Measurements from ENCODE around the gene AKAP6. TPM values are rescaled to one million over a fixed set of nuclear protein-coding genes. Genes with fewer than 3 reads are reported as not detected.

Gene AKAP6
- total and polyA plus RNA-seq, 10 of the 15 experiments (the other 5 are each of a cell fraction or from before 2014, with no cell fraction given) = 0.35 to 5.9 (median 2.2) TPM

DNA sequence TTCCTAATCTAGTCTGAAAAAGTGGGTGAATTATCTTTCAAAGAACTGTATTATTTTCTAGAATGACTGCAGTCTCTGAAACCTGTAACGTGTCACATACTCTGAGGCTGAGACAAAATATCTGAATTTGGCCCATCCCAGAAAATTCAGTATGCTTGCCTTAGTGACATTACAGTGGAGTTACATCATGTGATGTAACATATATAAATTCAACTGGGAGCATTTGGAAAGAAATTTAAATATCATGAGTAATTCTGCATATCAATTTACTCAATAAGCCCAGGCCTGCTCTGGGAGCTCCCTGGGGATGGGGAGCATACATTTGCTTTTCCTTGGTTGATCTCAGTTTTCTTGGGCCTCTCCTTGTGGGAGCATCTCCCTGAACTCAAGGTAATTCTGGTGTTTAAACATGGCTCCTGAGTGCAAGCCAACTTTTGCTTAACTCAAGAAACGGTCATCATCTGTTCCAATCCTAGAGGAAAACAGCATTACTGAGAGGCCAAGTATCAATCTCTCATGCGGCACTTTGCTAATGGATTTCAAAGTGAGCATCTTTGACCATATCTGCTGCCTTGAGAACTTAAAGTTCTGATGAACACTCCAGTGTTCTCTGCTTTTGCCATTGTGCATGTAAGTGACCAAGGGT is 54.4 kb downstream of the AKAP6 start:
- no peak overlapping the region for H3K9ac ChIP-seq (ENCODE audit: control insufficient read depth, insufficient read depth, low read length)
- no peak for DNase-seq (ENCODE audit: low read depth, low spot score)
- H3K9me3 ChIP-seq (replicated peaks; ENCODE audit: control insufficient read depth, insufficient read depth, low read length) = no peaks in the 10 kb centered on the region
- ATAC-seq = no peak
- 48% methylated on average over 3 of the region's 3 CpGs for WGBS (ENCODE audit: insufficient coverage, insufficient replicate concordance, low lambda C conversion rate, missing lambda C conversion rate)
- in situ Hi-C loops (cut with MboI) = no loop called here
- no peak overlapping the region for H3K4me3 ChIP-seq
- intact Hi-C loops (cut with micrococcal nuclease; ENCODE audit: unreplicated experiment) = no loop called here
- no TSS peak for BruUV-seq (replicated peaks)
- H4K20me1 ChIP-seq (ENCODE audit: control insufficient read depth, insufficient read depth) = no peaks in the 10 kb centered on the region
- no peaks in the 10 kb centered on the region for H3K27me3 ChIP-seq (replicated peaks in 1 of 2; ENCODE audit: control insufficient read depth in 2 of 2, insufficient read depth in 2 of 2, low read length in 1 of 2)
- ChIA-PET CTCF (interaction anchor here (0.6 to 3.2 kb wide), 7 partner anchors 12 to 314 kb away, joined by 3 to 18 read pairs (median 3); no protein-coding TSS in a partner anchor), SMC1A (ENCODE audit: uncharacterized antibody, unreplicated experiment) (interaction anchor here (1.1 to 1.7 kb wide), 2 partner anchors 131 to 132 kb away, joined by 4 to 5 read pairs; no protein-coding TSS in a partner anchor), RAD21 (ENCODE audit: unreplicated experiment) (interaction anchor here (1.0 to 1.7 kb wide), 4 partner anchors 23 to 136 kb away, joined by 3 to 6 read pairs (median 4); no protein-coding TSS in a partner anchor), POLR2A (no interaction called here)
- H2AFZ ChIP-seq (ENCODE audit: control insufficient read depth, low read depth, low read length) = no peak overlapping the region
- no peak overlapping the region for H3K27ac ChIP-seq (ENCODE audit: control insufficient read depth, insufficient read depth)
- H3K79me2 ChIP-seq (ENCODE audit: control insufficient read depth, insufficient read depth, low read length) = no peaks in the 10 kb centered on the region
- FAIRE-seq = no peak
- H3K4me2 ChIP-seq (ENCODE audit: control insufficient read depth, insufficient read depth) = no peak overlapping the region
- no peaks in the 10 kb centered on the region for H3K36me3 ChIP-seq (ENCODE audit: control insufficient read depth in 2 of 2, insufficient read depth in 2 of 2, low read length in 1 of 2)
- H3K4me1 ChIP-seq (ENCODE audit: control insufficient read depth, insufficient read depth, low read length) = no peaks in the 10 kb centered on the region
- TF ChIP-seq ZNF274 (IDR thresholded peaks at IDR 0.05; ENCODE audit: insufficient read depth, insufficient read length) = no peak
- no peak for TF ChIP-seq RAD21 (IDR thresholded peaks at IDR 0.05; ENCODE audit: insufficient read depth, low read depth, low read length)
- TF ChIP-seq YBX1 (IDR thresholded peaks at IDR 0.05) = no peak
- TF ChIP-seq, protein P1, sequence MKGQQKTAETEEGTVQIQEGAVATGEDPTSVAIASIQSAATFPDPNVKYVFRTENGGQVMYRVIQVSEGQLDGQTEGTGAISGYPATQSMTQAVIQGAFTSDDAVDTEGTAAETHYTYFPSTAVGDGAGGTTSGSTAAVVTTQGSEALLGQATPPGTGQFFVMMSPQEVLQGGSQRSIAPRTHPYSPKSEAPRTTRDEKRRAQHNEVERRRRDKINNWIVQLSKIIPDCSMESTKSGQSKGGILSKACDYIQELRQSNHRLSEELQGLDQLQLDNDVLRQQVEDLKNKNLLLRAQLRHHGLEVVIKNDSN (IDR thresholded peaks at IDR 0.05; ENCODE audit: borderline replicate concordance, extremely low read length, insufficient read depth, low read depth, low read length) = no peak
- no peak for TF ChIP-seq CHD1 (IDR thresholded peaks at IDR 0.05; ENCODE audit: low read depth, low read length)
- no peak for TF ChIP-seq LARP7 (IDR thresholded peaks at IDR 0.05)
- TF ChIP-seq, protein P2, sequence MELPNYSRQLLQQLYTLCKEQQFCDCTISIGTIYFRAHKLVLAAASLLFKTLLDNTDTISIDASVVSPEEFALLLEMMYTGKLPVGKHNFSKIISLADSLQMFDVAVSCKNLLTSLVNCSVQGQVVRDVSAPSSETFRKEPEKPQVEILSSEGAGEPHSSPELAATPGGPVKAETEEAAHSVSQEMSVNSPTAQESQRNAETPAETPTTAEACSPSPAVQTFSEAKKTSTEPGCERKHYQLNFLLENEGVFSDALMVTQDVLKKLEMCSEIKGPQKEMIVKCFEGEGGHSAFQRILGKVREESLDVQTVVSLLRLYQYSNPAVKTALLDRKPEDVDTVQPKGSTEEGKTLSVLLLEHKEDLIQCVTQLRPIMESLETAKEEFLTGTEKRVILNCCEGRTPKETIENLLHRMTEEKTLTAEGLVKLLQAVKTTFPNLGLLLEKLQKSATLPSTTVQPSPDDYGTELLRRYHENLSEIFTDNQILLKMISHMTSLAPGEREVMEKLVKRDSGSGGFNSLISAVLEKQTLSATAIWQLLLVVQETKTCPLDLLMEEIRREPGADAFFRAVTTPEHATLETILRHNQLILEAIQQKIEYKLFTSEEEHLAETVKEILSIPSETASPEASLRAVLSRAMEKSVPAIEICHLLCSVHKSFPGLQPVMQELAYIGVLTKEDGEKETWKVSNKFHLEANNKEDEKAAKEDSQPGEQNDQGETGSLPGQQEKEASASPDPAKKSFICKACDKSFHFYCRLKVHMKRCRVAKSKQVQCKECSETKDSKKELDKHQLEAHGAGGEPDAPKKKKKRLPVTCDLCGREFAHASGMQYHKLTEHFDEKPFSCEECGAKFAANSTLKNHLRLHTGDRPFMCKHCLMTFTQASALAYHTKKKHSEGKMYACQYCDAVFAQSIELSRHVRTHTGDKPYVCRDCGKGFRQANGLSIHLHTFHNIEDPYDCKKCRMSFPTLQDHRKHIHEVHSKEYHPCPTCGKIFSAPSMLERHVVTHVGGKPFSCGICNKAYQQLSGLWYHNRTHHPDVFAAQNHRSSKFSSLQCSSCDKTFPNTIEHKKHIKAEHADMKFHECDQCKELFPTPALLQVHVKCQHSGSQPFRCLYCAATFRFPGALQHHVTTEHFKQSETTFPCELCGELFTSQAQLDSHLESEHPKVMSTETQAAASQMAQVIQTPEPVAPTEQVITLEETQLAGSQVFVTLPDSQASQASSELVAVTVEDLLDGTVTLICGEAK (IDR thresholded peaks at IDR 0.05; ENCODE audit: borderline replicate concordance) = no peak
- TF ChIP-seq TARDBP (IDR thresholded peaks at IDR 0.05; ENCODE audit: borderline replicate concordance) = no peak
- TF ChIP-seq, protein P3, sequence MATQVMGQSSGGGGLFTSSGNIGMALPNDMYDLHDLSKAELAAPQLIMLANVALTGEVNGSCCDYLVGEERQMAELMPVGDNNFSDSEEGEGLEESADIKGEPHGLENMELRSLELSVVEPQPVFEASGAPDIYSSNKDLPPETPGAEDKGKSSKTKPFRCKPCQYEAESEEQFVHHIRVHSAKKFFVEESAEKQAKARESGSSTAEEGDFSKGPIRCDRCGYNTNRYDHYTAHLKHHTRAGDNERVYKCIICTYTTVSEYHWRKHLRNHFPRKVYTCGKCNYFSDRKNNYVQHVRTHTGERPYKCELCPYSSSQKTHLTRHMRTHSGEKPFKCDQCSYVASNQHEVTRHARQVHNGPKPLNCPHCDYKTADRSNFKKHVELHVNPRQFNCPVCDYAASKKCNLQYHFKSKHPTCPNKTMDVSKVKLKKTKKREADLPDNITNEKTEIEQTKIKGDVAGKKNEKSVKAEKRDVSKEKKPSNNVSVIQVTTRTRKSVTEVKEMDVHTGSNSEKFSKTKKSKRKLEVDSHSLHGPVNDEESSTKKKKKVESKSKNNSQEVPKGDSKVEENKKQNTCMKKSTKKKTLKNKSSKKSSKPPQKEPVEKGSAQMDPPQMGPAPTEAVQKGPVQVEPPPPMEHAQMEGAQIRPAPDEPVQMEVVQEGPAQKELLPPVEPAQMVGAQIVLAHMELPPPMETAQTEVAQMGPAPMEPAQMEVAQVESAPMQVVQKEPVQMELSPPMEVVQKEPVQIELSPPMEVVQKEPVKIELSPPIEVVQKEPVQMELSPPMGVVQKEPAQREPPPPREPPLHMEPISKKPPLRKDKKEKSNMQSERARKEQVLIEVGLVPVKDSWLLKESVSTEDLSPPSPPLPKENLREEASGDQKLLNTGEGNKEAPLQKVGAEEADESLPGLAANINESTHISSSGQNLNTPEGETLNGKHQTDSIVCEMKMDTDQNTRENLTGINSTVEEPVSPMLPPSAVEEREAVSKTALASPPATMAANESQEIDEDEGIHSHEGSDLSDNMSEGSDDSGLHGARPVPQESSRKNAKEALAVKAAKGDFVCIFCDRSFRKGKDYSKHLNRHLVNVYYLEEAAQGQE (IDR thresholded peaks at IDR 0.05; ENCODE audit: low read depth, low read length) = no peak
- TF ChIP-seq, protein P4, sequence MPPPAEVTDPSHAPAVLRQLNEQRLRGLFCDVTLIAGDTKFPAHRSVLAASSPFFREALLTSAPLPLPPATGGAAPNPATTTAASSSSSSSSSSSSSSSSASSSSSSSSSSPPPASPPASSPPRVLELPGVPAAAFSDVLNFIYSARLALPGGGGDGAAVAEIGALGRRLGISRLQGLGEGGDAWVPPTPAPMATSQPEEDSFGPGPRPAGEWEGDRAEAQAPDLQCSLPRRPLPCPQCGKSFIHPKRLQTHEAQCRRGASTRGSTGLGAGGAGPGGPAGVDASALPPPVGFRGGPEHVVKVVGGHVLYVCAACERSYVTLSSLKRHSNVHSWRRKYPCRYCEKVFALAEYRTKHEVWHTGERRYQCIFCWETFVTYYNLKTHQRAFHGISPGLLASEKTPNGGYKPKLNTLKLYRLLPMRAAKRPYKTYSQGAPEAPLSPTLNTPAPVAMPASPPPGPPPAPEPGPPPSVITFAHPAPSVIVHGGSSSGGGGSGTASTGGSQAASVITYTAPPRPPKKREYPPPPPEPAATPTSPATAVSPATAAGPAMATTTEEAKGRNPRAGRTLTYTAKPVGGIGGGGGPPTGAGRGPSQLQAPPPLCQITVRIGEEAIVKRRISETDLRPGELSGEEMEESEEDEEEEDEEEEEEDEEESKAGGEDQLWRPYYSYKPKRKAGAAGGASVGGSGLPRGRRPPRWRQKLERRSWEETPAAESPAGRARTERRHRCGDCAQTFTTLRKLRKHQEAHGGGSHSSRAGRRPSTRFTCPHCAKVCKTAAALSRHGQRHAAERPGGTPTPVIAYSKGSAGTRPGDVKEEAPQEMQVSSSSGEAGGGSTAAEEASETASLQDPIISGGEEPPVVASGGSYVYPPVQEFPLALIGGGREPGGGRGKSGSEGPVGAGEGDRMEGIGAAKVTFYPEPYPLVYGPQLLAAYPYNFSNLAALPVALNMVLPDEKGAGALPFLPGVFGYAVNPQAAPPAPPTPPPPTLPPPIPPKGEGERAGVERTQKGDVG (CRISPR knock-in tag; IDR thresholded peaks at IDR 0.05) = no peak
- no peak for TF ChIP-seq ZBED1 (IDR thresholded peaks at IDR 0.05; ENCODE audit: borderline replicate concordance)
